Liver (tissue), 9 donors: Measurements from ENCODE around the gene APBA2. TPM values are rescaled to one million over a fixed set of nuclear protein-coding genes. Genes with fewer than 3 reads are reported as not detected.
A peak's percentile ranks its signal among the peaks of the same experiment; 100 is the strongest.

ENCODE experiments used
- DNase-seq: peaks from one replicate; pipeline ENCODE4 v3.0.0-alpha.2; 2017; ENCODE audit warnings: low spot score
- H3K27ac ChIP-seq, 2 donors: one replicate each; pipeline ENCODE4 v1.7.0; 2013; ENCODE audit warnings: inconsistent platforms in 2 of 2, low read length in 2 of 2, control low read depth in 1 of 2, low read depth in 1 of 2, mild to moderate bottlenecking in 1 of 2
- H3K27me3 ChIP-seq, 4 donors: one replicate each; pipeline versions ENCODE4 v1.6.1 to v1.7.0; 2013; ENCODE audit warnings: low read length in 3 of 4, inconsistent platforms in 1 of 4, mild to moderate bottlenecking in 1 of 4, moderate library complexity in 1 of 4; ENCODE audit not compliant: control insufficient read depth in 4 of 4, insufficient read depth in 4 of 4
- H3K36me3 ChIP-seq, 4 donors: one replicate each; pipeline versions ENCODE4 v1.6.1 to v1.7.0; 2013; ENCODE audit warnings: low read length in 3 of 4, mild to moderate bottlenecking in 3 of 4, low read depth in 1 of 4, moderate library complexity in 1 of 4; ENCODE audit not compliant: control insufficient read depth in 4 of 4, insufficient read depth in 3 of 4
- H3K4me1 ChIP-seq, 4 donors: one replicate each; pipeline versions ENCODE4 v1.6.1 to v1.7.0; 2013; ENCODE audit warnings: low read length in 3 of 4, mild to moderate bottlenecking in 3 of 4, moderate library complexity in 1 of 4; ENCODE audit not compliant: control insufficient read depth in 4 of 4, insufficient read depth in 4 of 4
- H3K4me3 ChIP-seq, 3 donors: one replicate each; pipeline versions ENCODE4 v1.6.1 to v1.7.0; 2013; ENCODE audit warnings: low read length in 3 of 3, control low read depth in 1 of 3, low read depth in 1 of 3, mild to moderate bottlenecking in 1 of 3
- H3K9ac ChIP-seq, 2 donors: one replicate each; pipeline ENCODE4 v1.7.0; 2013; ENCODE audit warnings: low read length in 2 of 2, mild to moderate bottlenecking in 2 of 2, moderate library complexity in 2 of 2, control low read depth in 1 of 2, low read depth in 1 of 2
- H3K9me3 ChIP-seq, 4 donors: one replicate each; pipeline versions ENCODE4 v1.6.1 to v1.7.0; 2013; ENCODE audit warnings: low read length in 3 of 4; ENCODE audit not compliant: control insufficient read depth in 4 of 4
- EGR1 ChIP-seq, 2 donors: IDR thresholded peaks; 2 replicates each; pipeline ENCODE4 v1.6.1; 2016 to 2018; ENCODE audit warnings: antibody characterized with exemption in 2 of 2, low read depth in 2 of 2
- FOXA1 ChIP-seq: IDR thresholded peaks from 2 replicates; pipeline ENCODE4 v1.6.1; 2016; ENCODE audit warnings: antibody characterized with exemption
- FOXA2 ChIP-seq: IDR thresholded peaks from 2 replicates; pipeline ENCODE4 v1.6.1; 2016; ENCODE audit warnings: antibody characterized with exemption
- HNF4G ChIP-seq: IDR thresholded peaks from 2 replicates; pipeline ENCODE4 v1.6.1; 2016; ENCODE audit warnings: antibody characterized with exemption
- JUND ChIP-seq, 2 donors: IDR thresholded peaks; 2 replicates each; pipeline ENCODE4 v1.6.1; 2016; ENCODE audit warnings: antibody characterized with exemption in 2 of 2
- NR2F2 ChIP-seq: IDR thresholded peaks from 2 replicates; pipeline ENCODE4 v1.6.1; 2016; ENCODE audit warnings: antibody characterized with exemption
- RAD21 ChIP-seq, 2 donors: IDR thresholded peaks; 2 replicates each; pipeline ENCODE4 v1.6.1; 2016; ENCODE audit warnings: antibody characterized with exemption in 2 of 2, mild to moderate bottlenecking in 2 of 2
- RXRA ChIP-seq, 2 donors: IDR thresholded peaks; 2 replicates each; pipeline ENCODE4 v1.6.1; 2017 to 2018; ENCODE audit warnings: antibody characterized with exemption in 2 of 2, mild to moderate bottlenecking in 1 of 2
- SP1 ChIP-seq: IDR thresholded peaks from 2 replicates; pipeline ENCODE4 v1.6.1; 2018; ENCODE audit warnings: antibody characterized with exemption, mild to moderate bottlenecking
- TAF1 ChIP-seq: conservative IDR thresholded peaks from 2 replicates; pipeline ENCODE4 v1.6.1; 2016; ENCODE audit warnings: antibody characterized with exemption, mild to moderate bottlenecking
- YY1 ChIP-seq: IDR thresholded peaks from 2 replicates; pipeline ENCODE4 v1.6.1; 2016; ENCODE audit warnings: antibody characterized with exemption, mild to moderate bottlenecking
- WGBS: extraction: QIAGEN DNeasy Blood & Tissue Kit; methylation state at CpG from one replicate; pipeline ENCODE4 v1.1.7; 2013; 5-methylcytosine and 5-hydroxymethylcytosine counted together
- polyA plus RNA-seq, 2 donors: library from polyadenylated mRNA; stranded (reverse) in 1 of 2; unstranded in 1 of 2; fragments of 200-250 nt in 1 of 2; fragments of >200 nt in 1 of 2; fragmentation: Nextera tagmentation in 1 of 2; extraction: Ambion mirVana in 1 of 2; gene quantifications; one replicate each; pipeline versions ENCODE4 v1.2.1 to v1.2.3, GENCODE V29; 2013 to 2015
- total RNA-seq, 2 donors: library from RNA; depleted of rRNA; stranded (reverse); fragments of >200 nt; gene quantifications; one replicate each; pipeline ENCODE4 v1.2.3, GENCODE V29; 2014
- TF ChIP-seq, protein P1 (sequence below): IDR thresholded peaks from 2 replicates; pipeline ENCODE4 v1.6.1; 2016; ENCODE audit warnings: antibody characterized with exemption
- TF ChIP-seq, protein P2 (sequence below): IDR thresholded peaks from 2 replicates; pipeline ENCODE4 v1.6.1; 2016; ENCODE audit warnings: antibody characterized with exemption
- TF ChIP-seq, protein P3 (sequence below): IDR thresholded peaks from 2 replicates; pipeline ENCODE4 v1.6.1; 2016; ENCODE audit warnings: antibody characterized with exemption
- TF ChIP-seq, protein P4 (sequence below): IDR thresholded peaks from 2 replicates; pipeline ENCODE4 v1.6.1; 2016; ENCODE audit warnings: antibody characterized with exemption, mild to moderate bottlenecking
- TF ChIP-seq, protein P5 (sequence below): fragments of 150-350 bp; IDR thresholded peaks from 2 replicates; pipeline ENCODE4 v1.5.1; 2017; ENCODE audit warnings: improper control_type of control experiment, low read depth, low read length; ENCODE audit not compliant: missing input control
- donor health status: healthy.
- donor health status: healthy.
- donor health status: healthy.
- donor health status: healthy.
- donor health status: healthy.

APBA2 gene
- total and polyA plus RNA-seq, 4 donors, result 0.38 to 2.9 (median 1.7) TPM

DNA sequence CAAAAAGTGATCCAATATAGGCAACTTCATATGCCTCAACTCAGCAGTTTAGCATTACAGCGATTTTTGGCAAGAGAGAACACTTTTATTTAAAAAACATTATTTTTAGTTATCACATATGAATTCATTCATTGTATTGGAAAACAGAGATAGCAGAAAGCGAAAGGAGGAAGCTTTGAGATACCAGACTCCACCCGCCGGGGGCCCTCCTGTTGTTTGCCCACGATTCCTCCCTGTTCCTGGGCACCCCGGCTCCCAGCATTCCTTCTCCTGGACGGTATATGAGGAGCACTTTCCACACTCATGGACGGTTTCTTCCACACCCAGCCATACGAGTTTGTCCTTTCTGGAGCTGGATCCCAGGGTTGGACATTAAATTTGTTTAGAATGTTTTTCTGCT is 18.2 kb downstream of the APBA2 start:
- H3K4me1 ChIP-seq, result no peaks in the 10 kb centered on the region
- WGBS, result 66% methylated on average over 9 of the region's 9 CpGs
- TF ChIP-seq, protein P1, sequence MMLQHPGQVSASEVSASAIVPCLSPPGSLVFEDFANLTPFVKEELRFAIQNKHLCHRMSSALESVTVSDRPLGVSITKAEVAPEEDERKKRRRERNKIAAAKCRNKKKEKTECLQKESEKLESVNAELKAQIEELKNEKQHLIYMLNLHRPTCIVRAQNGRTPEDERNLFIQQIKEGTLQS, result no peak
- TF ChIP-seq FOXA2 (no peak), JUND (IDR thresholded peaks at IDR 0.05) (no peak), NR2F2 (no peak), RAD21 (IDR thresholded peaks at IDR 0.05) (no peak), HNF4G (no peak), YY1 (no peak), TAF1 (no peak), FOXA1 (no peak), SP1 (no peak), EGR1 (IDR thresholded peaks at IDR 0.05; ENCODE audit: low read depth in 2 of 2) (no peak)
- TF ChIP-seq, protein P2, sequence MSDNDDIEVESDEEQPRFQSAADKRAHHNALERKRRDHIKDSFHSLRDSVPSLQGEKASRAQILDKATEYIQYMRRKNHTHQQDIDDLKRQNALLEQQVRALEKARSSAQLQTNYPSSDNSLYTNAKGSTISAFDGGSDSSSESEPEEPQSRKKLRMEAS, result no peak
- TF ChIP-seq, protein P3, sequence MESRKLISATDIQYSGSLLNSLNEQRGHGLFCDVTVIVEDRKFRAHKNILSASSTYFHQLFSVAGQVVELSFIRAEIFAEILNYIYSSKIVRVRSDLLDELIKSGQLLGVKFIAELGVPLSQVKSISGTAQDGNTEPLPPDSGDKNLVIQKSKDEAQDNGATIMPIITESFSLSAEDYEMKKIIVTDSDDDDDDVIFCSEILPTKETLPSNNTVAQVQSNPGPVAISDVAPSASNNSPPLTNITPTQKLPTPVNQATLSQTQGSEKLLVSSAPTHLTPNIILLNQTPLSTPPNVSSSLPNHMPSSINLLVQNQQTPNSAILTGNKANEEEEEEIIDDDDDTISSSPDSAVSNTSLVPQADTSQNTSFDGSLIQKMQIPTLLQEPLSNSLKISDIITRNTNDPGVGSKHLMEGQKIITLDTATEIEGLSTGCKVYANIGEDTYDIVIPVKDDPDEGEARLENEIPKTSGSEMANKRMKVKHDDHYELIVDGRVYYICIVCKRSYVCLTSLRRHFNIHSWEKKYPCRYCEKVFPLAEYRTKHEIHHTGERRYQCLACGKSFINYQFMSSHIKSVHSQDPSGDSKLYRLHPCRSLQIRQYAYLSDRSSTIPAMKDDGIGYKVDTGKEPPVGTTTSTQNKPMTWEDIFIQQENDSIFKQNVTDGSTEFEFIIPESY, result no peak
- TF ChIP-seq, protein P4, sequence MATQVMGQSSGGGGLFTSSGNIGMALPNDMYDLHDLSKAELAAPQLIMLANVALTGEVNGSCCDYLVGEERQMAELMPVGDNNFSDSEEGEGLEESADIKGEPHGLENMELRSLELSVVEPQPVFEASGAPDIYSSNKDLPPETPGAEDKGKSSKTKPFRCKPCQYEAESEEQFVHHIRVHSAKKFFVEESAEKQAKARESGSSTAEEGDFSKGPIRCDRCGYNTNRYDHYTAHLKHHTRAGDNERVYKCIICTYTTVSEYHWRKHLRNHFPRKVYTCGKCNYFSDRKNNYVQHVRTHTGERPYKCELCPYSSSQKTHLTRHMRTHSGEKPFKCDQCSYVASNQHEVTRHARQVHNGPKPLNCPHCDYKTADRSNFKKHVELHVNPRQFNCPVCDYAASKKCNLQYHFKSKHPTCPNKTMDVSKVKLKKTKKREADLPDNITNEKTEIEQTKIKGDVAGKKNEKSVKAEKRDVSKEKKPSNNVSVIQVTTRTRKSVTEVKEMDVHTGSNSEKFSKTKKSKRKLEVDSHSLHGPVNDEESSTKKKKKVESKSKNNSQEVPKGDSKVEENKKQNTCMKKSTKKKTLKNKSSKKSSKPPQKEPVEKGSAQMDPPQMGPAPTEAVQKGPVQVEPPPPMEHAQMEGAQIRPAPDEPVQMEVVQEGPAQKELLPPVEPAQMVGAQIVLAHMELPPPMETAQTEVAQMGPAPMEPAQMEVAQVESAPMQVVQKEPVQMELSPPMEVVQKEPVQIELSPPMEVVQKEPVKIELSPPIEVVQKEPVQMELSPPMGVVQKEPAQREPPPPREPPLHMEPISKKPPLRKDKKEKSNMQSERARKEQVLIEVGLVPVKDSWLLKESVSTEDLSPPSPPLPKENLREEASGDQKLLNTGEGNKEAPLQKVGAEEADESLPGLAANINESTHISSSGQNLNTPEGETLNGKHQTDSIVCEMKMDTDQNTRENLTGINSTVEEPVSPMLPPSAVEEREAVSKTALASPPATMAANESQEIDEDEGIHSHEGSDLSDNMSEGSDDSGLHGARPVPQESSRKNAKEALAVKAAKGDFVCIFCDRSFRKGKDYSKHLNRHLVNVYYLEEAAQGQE, result no peak
- H3K27me3 ChIP-seq, result peaks cover 0 to 2% (median 0%) of the 10 kb centered on the region in 4 donors
- DNase-seq, result no peak
- H3K9ac ChIP-seq, result no peak overlapping the region
- H3K4me3 ChIP-seq, result no peak overlapping the region
- no peaks in the 10 kb centered on the region for H3K9me3 ChIP-seq
- H3K36me3 ChIP-seq, result no peaks in the 10 kb centered on the region
- H3K27ac ChIP-seq, result no peak overlapping the region

DNA sequence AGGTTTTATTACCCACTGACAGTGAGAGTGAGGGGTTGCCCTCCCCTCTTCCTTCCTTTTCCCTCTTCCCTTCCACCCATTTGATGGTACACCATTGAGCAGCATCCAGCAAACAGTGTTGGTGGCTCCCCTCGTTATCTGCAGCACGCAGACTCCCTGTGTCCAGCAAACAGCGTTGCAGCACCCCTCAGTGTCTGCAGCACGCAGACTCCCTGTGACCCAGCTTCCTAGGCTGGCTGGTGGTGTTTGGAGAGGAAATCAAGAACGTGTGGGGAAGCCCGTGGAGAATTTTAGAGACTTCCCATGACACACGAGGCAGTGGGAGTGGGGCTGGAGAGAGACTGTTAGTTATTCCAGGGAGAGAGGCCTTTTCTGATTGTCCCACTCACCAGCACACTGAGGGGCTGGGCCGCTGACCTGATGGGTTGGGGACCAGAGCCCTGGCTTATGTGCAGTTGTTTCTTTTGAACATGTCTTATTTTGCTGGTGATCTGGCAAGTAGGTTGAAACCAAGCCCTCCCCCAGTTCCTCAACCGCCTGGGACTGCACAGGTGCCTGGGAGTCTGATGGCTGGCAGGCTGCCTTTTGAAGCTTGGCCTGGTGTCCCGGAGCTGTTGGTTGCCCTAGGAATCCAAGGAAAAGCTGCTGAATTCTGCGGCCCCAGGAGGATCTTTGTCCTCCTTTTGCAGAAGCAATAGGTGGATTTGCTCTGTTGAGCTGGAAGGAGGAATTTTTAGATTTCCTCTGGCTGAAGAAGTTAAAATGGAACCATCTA is 19.0 kb downstream of the APBA2 start:
- no peak for TF ChIP-seq TAF1
- TF ChIP-seq, protein P5, sequence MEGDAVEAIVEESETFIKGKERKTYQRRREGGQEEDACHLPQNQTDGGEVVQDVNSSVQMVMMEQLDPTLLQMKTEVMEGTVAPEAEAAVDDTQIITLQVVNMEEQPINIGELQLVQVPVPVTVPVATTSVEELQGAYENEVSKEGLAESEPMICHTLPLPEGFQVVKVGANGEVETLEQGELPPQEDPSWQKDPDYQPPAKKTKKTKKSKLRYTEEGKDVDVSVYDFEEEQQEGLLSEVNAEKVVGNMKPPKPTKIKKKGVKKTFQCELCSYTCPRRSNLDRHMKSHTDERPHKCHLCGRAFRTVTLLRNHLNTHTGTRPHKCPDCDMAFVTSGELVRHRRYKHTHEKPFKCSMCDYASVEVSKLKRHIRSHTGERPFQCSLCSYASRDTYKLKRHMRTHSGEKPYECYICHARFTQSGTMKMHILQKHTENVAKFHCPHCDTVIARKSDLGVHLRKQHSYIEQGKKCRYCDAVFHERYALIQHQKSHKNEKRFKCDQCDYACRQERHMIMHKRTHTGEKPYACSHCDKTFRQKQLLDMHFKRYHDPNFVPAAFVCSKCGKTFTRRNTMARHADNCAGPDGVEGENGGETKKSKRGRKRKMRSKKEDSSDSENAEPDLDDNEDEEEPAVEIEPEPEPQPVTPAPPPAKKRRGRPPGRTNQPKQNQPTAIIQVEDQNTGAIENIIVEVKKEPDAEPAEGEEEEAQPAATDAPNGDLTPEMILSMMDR, result no peak
- TF ChIP-seq RXRA (IDR thresholded peaks at IDR 0.05), result no peak
- no peaks in the 10 kb centered on the region for H3K36me3 ChIP-seq
- no peak overlapping the region for H3K27ac ChIP-seq
- no peak overlapping the region for H3K4me3 ChIP-seq
- no peaks in the 10 kb centered on the region for H3K9me3 ChIP-seq
- DNase-seq, result peak; percentile 74
- H3K27me3 ChIP-seq, result peaks cover 0 to 2% (median 0%) of the 10 kb centered on the region in 4 donors
- no peaks in the 10 kb centered on the region for H3K4me1 ChIP-seq
- 57% methylated on average over 11 of the region's 11 CpGs for WGBS
- H3K9ac ChIP-seq, result no peak overlapping the region
